HepG2 (cell line): ENCODE measurements around the gene DCAF6. TPM values are rescaled to one million over a fixed set of nuclear protein-coding genes. Genes with fewer than 3 reads are reported as not detected.

Experiments
- ATAC-seq: fragments of 200-7000 bp; cut with Tn5 transposase; 3 replicates; pipeline ENCODE4 v1.9.1; 2020; ENCODE audit warnings: mild to moderate bottlenecking, moderate library complexity
- BruUV-seq: library from RNA; stranded (reverse); fragments of 400-500 nt; replicated peaks from 2 replicates; lab custom pipeline; 2021; lab: Mats Ljungman, UMichigan
- CTCF ChIA-PET: fragments of 300-600 bp; formaldehyde crosslinking; extraction: SDS; loops from one replicate; lab custom pipeline; 2021; ENCODE audit warnings: low total read pairs, inconsistent platforms, low intra/inter-chr PET ratio; lab: Yijun Ruan, JAX
- POLR2A ChIA-PET: fragments of 350-600 bp; sonication (Branson Sonifier 250); formaldehyde crosslinking; loops from one replicate; lab custom pipeline; 2020; ENCODE audit warnings: antibody characterized with exemption, inconsistent platforms; lab: Yijun Ruan, JAX
- DNase-seq: peaks from one replicate; pipeline ENCODE4 v3.0.0-alpha.2; 2015; ENCODE audit warnings: low spot score
- FAIRE-seq: peaks from 3 replicates; lab custom pipeline; 2011; peaks lifted over from hg19 to GRCh38; lab: Jason Lieb, UNC
- H2AFZ ChIP-seq: one replicate; pipeline ENCODE4 v1.6.1; 2011; ENCODE audit warnings: low read length, inconsistent platforms
- H3K27ac ChIP-seq: fragments of 300-600 bp; 3 replicates; pipeline ENCODE4 v1.8.0; 2011; ENCODE audit warnings: mixed run types, mild to moderate bottlenecking, mixed read lengths, low read length, inconsistent platforms; ENCODE audit not compliant: insufficient read depth; ENCODE audit errors: extremely low read length
- H3K27me3 ChIP-seq, 2 experiments: fragments of 200-600 bp in 1 of 2; 2 replicates in 1 of 2; 3 replicates in 1 of 2; pipeline versions ENCODE4 v1.6.0 to v1.8.0; 2011; ENCODE audit warnings: low read length in 2 of 2, mild to moderate bottlenecking in 2 of 2, moderate library complexity in 2 of 2, inconsistent platforms in 1 of 2; ENCODE audit not compliant: insufficient read depth in 2 of 2, control insufficient read depth in 1 of 2
- H3K36me3 ChIP-seq, 2 experiments: fragments of 200-600 bp in 1 of 2; replicated peaks in 1 of 2; 2 replicates in 1 of 2; 3 replicates in 1 of 2; pipeline versions ENCODE4 v1.5.1 to v1.8.0; 2011; ENCODE audit warnings: low read length in 2 of 2, inconsistent platforms in 1 of 2; ENCODE audit not compliant: insufficient read depth in 2 of 2, control insufficient read depth in 1 of 2
- H3K4me1 ChIP-seq: 2 replicates; pipeline ENCODE4 v1.5.1; 2012; ENCODE audit warnings: low read length, inconsistent platforms; ENCODE audit not compliant: insufficient read depth
- H3K4me2 ChIP-seq: 2 replicates; pipeline ENCODE4 v1.6.0; 2011; ENCODE audit warnings: low read depth, low read length, inconsistent platforms
- H3K4me3 ChIP-seq, 3 experiments: fragments of 200-600 bp in 1 of 3; sonication (generic), shearing (Covaris generic) in 1 of 3; replicated peaks in 1 of 3; 2 replicates each; pipeline ENCODE4 v1.5.1; 2011 to 2016; ENCODE audit warnings: low read length in 3 of 3, inconsistent platforms in 2 of 3, low read depth in 2 of 3, mild to moderate bottlenecking in 2 of 3, control low read depth in 1 of 3, mixed read lengths in 1 of 3; ENCODE audit not compliant: insufficient read depth in 1 of 3
- H3K79me2 ChIP-seq: one replicate; pipeline ENCODE4 v1.6.1; 2011; ENCODE audit warnings: low read length, inconsistent platforms; ENCODE audit not compliant: insufficient read depth
- H3K9ac ChIP-seq: 2 replicates; pipeline ENCODE4 v1.6.0; 2011; ENCODE audit warnings: mild to moderate bottlenecking, low read depth, low read length, inconsistent platforms; ENCODE audit not compliant: insufficient read depth
- H3K9me3 ChIP-seq: 2 replicates; pipeline ENCODE4 v1.5.1; 2012; ENCODE audit warnings: mild to moderate bottlenecking, low read length
- H4K20me1 ChIP-seq: 2 replicates; pipeline ENCODE4 v1.6.0; 2011; ENCODE audit warnings: inconsistent platforms, mild to moderate bottlenecking, low read length, moderate library complexity; ENCODE audit not compliant: insufficient read depth
- BRF2 ChIP-seq: sonication (generic); formaldehyde crosslinking; IDR thresholded peaks from 2 replicates; pipeline ENCODE4 v1.8.1; 2022; ENCODE audit warnings: mild to moderate bottlenecking, missing genetic modification reagents
- CEBPG ChIP-seq: IDR thresholded peaks from 2 replicates; pipeline ENCODE4 v1.6.1; 2016
- CENPX ChIP-seq: sonication (generic); formaldehyde crosslinking; IDR thresholded peaks from 2 replicates; pipeline ENCODE4 v1.9.0; 2021; ENCODE audit warnings: mild to moderate bottlenecking, missing genetic modification reagents, moderate library complexity
- CHCHD3 ChIP-seq: sonication (generic); formaldehyde crosslinking; IDR thresholded peaks from 2 replicates; pipeline ENCODE4 v1.8.0; 2022; ENCODE audit warnings: mild to moderate bottlenecking, missing genetic modification reagents, moderate library complexity
- FOXK2 ChIP-seq: fragments of 450-650 bp; IDR thresholded peaks from 2 replicates; pipeline ENCODE4 v1.6.1; 2016
- PHB2 ChIP-seq: fragments of 450-650 bp; IDR thresholded peaks from 2 replicates; pipeline ENCODE4 v1.6.1; 2018; ENCODE audit not compliant: partially characterized antibody
- SRSF1 ChIP-seq: fragments of 200-400 bp; formaldehyde crosslinking; optimal IDR thresholded peaks from 2 replicates; pipeline ENCODE3; 2017; ENCODE audit warnings: mild to moderate bottlenecking, low read depth, low read length, moderate library complexity
- ZNF136 ChIP-seq: sonication (generic); formaldehyde crosslinking; IDR thresholded peaks from 2 replicates; pipeline ENCODE4 v1.8.1; 2022; ENCODE audit warnings: low read depth, mild to moderate bottlenecking, moderate library complexity, missing genetic modification reagents
- ZNF24 ChIP-seq: fragments of 450-650 bp; IDR thresholded peaks from 2 replicates; pipeline ENCODE4 v1.6.1; 2017; ENCODE audit warnings: antibody characterized with exemption, mild to moderate bottlenecking
- ZNF75D ChIP-seq: sonication (generic); formaldehyde crosslinking; IDR thresholded peaks from 2 replicates; pipeline ENCODE4 v1.8.1; 2023; ENCODE audit warnings: missing genetic modification reagents, mild to moderate bottlenecking, borderline replicate concordance
- ZNF770 ChIP-seq: sonication (generic); formaldehyde crosslinking; IDR thresholded peaks from 2 replicates; pipeline ENCODE4 v1.5.0; 2020; ENCODE audit warnings: mild to moderate bottlenecking, missing genetic modification reagents
- ZNF777 ChIP-seq: sonication (generic); formaldehyde crosslinking; IDR thresholded peaks from 2 replicates; pipeline ENCODE4 v1.4.0; 2020; ENCODE audit warnings: missing genetic modification reagents
- ZSCAN25 ChIP-seq: sonication (generic); formaldehyde crosslinking; IDR thresholded peaks from 2 replicates; pipeline ENCODE4 v1.8.0; 2022; ENCODE audit warnings: mild to moderate bottlenecking, missing genetic modification reagents
- WGBS: methylation state at CpG from one replicate; pipeline ENCODE4 v1.1.6; 2017; ENCODE audit warnings: low lambda C conversion rate; 5-methylcytosine and 5-hydroxymethylcytosine counted together
- in situ Hi-C: cut with HindIII; loops from 2 replicates; pipeline ENCODE4 v1.10.0; 2017; ENCODE audit warnings: low pct_unique_long_range_greater_than_20kb; ENCODE audit not compliant: extremely low pct_ligation_motif_present
- intact Hi-C: fragments of 100-400 bp; cut with micrococcal nuclease; formaldehyde crosslinking; loops from one replicate; pipeline ENCODE4 v1.10.0; 2022; ENCODE audit not compliant: unreplicated experiment
- polyA plus RNA-seq, 8 experiments: library from polyadenylated mRNA; depleted of rRNA in 3 of 8; stranded (reverse) in 7 of 8; unstranded in 1 of 8; fragments of >200 nt; fragmentation: Illumina TruSeq in 4 of 8; extraction: Trizol in 4 of 8; gene quantifications; 2 replicates each; pipeline versions ENCODE4 v1.2.1 to v1.2.3, GENCODE V29; 2011 to 2016; ENCODE audit warnings: low read depth in 4 of 8, missing spikeins in 1 of 8, mixed read lengths in 1 of 8; ENCODE audit not compliant: insufficient read depth in 1 of 8
- total RNA-seq, 5 experiments: library from RNA; depleted of rRNA; stranded (reverse); fragments of >200 nt; fragmentation: Illumina TruSeq; extraction: Trizol; gene quantifications; 2 replicates each; pipeline ENCODE4 v1.2.3, GENCODE V29; 2016; ENCODE audit warnings: low read depth in 1 of 5

DCAF6 gene
- total and polyA plus RNA-seq, 2 of the 13 experiments (the other 11 are each of a cell fraction or from before 2014, with no cell fraction given) = 24.7 to 33.7 TPM

GRCh38 chr1:167994560-167994959, 58.1 kb downstream of the DCAF6 start:
- Histone ChIP-seq H3K27ac (no peak overlapping the region), H4K20me1 (no peaks in the 10 kb centered on the region; the same call in 1 of the 2 replicates), H2AFZ (no peak overlapping the region), H3K4me2 (no peak overlapping the region), H3K4me3 (no peak overlapping the region), H3K9ac (no peak overlapping the region), H3K36me3 (peaks cover 1 to 18% of the 10 kb centered on the region in 2 experiments; a peak in 4 of 5 replicates), H3K9me3 (no peaks in the 10 kb centered on the region), H3K27me3 (no peaks in the 10 kb centered on the region; a peak in 1 of 5 replicates), H3K4me1 (peaks cover 7% of the 10 kb centered on the region), H3K79me2 (no peaks in the 10 kb centered on the region)
- no TSS peak for BruUV-seq
- WGBS = 93% methylated on average over 2 of the region's 2 CpGs
- POLR2A ChIA-PET = no interaction called here
- DNase-seq = no peak
- FAIRE-seq = no peak
- in situ Hi-C loops (no loop called here), intact Hi-C loops (no loop called here)
- CTCF ChIA-PET = no interaction called here
- TF ChIP-seq BRF2 (CRISPR knock-in tag) (no peak), CHCHD3 (no peak), PHB2 (no peak), ZNF136 (CRISPR knock-in tag) (no peak), FOXK2 (no peak), ZSCAN25 (CRISPR knock-in tag) (no peak), CENPX (CRISPR knock-in tag) (no peak), CEBPG (CRISPR knock-in tag) (no peak), SRSF1 (no peak), ZNF75D (no peak), ZNF770 (CRISPR knock-in tag) (no peak), ZNF777 (CRISPR knock-in tag) (no peak), ZNF24 (no peak)
- ATAC-seq = no peak
